Measurements from ENCODE around the gene MSX1.

MSX1 gene

GRCh38 chr4:4841156-4841555 lies 18.3 kb upstream of the MSX1 start:
- no peak for DNase-seq

- no peak for DNase-seq
Observed at GRCh38 chr4:4842476-4843441, 16.7 kb upstream of the MSX1 start.

- peak; percentile 7 for DNase-seq
Observed at GRCh38 chr4:4843635-4844291, 15.7 kb upstream of the MSX1 start.

GRCh38 chr4:4845027-4845426 lies 14.4 kb upstream of the MSX1 start:
- DNase-seq: no peak

- DNase-seq: no peak
Observed at GRCh38 chr4:4847011-4847410, 12.5 kb upstream of the MSX1 start.

GRCh38 chr4:4848540-4848939 lies 10.9 kb upstream of the MSX1 start:
- DNase-seq: no peak

GRCh38 chr4:4849106-4849505 lies 10.4 kb upstream of the MSX1 start:
- DNase-seq: no peak

GRCh38 chr4:4849524-4850193 lies 9.8 kb upstream of the MSX1 start:
- no peak for DNase-seq

- no peak for DNase-seq
Observed at GRCh38 chr4:4851081-4851480, 8.4 kb upstream of the MSX1 start.

GRCh38 chr4:4851906-4852305 lies 7.6 kb upstream of the MSX1 start:
- DNase-seq: no peak

- no peak for DNase-seq
Observed at GRCh38 chr4:4852591-4853362, 6.7 kb upstream of the MSX1 start.

- no peak for DNase-seq
Observed at GRCh38 chr4:4853371-4853823, 6.1 kb upstream of the MSX1 start.

GRCh38 chr4:4853921-4854648 lies 5.4 kb upstream of the MSX1 start:
- DNase-seq: peak; percentile 33

- DNase-seq: peak; percentile 88
Observed at GRCh38 chr4:4854649-4855295, 4.7 kb upstream of the MSX1 start.

- peak; percentile 14 for DNase-seq
Observed at GRCh38 chr4:4855301-4856070, 4.0 kb upstream of the MSX1 start.

- peak; percentile 25 for DNase-seq
Observed at GRCh38 chr4:4856071-4857000, 3.1 kb upstream of the MSX1 start.

GRCh38 chr4:4857001-4857808 lies 2.3 kb upstream of the MSX1 start:
- no peak for DNase-seq

- DNase-seq: no peak
Observed at GRCh38 chr4:4857809-4858508, 1.5 kb upstream of the MSX1 start.

Data from NCI-H1105 treated with DMSO at 0.1 percent for 48 hours (cell line).